ENCODE results near the gene TNPO3. TPM values are rescaled to one million over a fixed set of nuclear protein-coding genes. Genes with fewer than 3 reads are reported as not detected.
"Not testable (repeated sequence)": the region's sequence is repeated elsewhere in the genome, so short reads cannot be mapped to it uniquely, and the experiment has no call there.

The TNPO3 gene
- total RNA-seq, 3 donors from 2014 or later (not counting 1 experiment from before 2014, with no cell fraction given) = 33.9 to 41.1 (median 37.9) TPM

DNA sequence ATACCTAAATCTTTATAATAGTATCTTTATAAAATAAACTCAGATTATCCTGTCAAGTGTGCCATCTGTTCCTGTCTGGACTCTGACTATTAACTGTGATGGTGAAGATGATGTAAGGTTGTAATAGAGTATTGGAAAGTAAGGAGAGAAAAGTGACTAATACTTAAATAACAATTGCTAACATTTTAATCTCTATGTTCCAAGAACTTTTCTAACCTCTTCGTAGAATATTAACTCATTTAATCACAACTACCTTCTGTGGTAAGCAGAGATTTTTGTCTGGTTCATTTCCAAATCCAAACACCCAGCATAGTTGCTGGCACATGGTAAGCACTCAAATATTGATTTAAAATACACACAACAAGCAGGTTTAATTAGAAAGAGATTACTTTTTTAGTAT lies 2.5 kb downstream of the TNPO3 start:
- Histone ChIP-seq H3K27me3 (ENCODE audit: control insufficient read depth, insufficient read depth, low read length) (no peaks in the 10 kb centered on the region), H3K27ac (ENCODE audit: low read length) (no peak overlapping the region), H3K9me3 (ENCODE audit: control insufficient read depth, insufficient read depth, low read length) (no peaks in the 10 kb centered on the region), H3K36me3 (ENCODE audit: control insufficient read depth, insufficient read depth, low read length) (peaks cover 7% of the 10 kb centered on the region), H3K4me3 (ENCODE audit: low read length) (no peak overlapping the region), H3K4me1 (ENCODE audit: control insufficient read depth, insufficient read depth, low read length) (peaks cover 21% of the 10 kb centered on the region)
- DNase-seq (no peak), ATAC-seq (no peak)
- peaks cover 7% of the 10 kb centered on the region for H3K36me3 Mint-ChIP-seq
- WGBS (ENCODE audit: insufficient coverage) = no CpG with 5 or more reads among the region's 1 CpG
- H3K9me3 Mint-ChIP-seq = no peaks in the 10 kb centered on the region
- H3K4me3 Mint-ChIP-seq = peak overlapping the region; percentile 97
- H3K4me1 Mint-ChIP-seq = peaks cover 52 to 54% of the 10 kb centered on the region in 2 donors
- H3K27me3 Mint-ChIP-seq (ENCODE audit: low read depth in 2 of 2) = no peaks in the 10 kb centered on the region
- intact Hi-C loops (cut with micrococcal nuclease) = no loop called here
- no peak overlapping the region for H3K27ac Mint-ChIP-seq
- TF ChIP-seq, protein P1, sequence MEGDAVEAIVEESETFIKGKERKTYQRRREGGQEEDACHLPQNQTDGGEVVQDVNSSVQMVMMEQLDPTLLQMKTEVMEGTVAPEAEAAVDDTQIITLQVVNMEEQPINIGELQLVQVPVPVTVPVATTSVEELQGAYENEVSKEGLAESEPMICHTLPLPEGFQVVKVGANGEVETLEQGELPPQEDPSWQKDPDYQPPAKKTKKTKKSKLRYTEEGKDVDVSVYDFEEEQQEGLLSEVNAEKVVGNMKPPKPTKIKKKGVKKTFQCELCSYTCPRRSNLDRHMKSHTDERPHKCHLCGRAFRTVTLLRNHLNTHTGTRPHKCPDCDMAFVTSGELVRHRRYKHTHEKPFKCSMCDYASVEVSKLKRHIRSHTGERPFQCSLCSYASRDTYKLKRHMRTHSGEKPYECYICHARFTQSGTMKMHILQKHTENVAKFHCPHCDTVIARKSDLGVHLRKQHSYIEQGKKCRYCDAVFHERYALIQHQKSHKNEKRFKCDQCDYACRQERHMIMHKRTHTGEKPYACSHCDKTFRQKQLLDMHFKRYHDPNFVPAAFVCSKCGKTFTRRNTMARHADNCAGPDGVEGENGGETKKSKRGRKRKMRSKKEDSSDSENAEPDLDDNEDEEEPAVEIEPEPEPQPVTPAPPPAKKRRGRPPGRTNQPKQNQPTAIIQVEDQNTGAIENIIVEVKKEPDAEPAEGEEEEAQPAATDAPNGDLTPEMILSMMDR (IDR thresholded peaks at IDR 0.05) = no peak

DNA sequence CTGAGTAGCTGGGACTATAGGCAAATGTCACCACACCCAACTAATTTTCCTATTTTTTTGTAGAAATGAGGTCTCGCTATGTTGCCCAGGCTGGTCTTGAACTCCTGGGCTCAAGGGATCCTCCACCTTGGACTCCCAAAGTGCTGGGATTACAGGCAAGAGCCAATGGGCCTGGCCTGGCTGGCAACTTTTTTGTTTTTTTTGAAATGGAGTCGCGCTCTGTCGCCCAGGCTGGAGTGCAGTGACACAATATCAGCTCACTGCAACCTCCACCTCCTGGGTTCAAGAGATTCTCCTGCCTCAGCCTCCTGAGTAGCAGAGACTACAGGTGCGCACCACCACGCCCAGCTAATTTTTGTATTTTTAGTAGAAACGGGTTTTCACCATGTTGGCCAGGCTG lies 3.5 kb downstream of the TNPO3 start:
- H3K4me1 Mint-ChIP-seq = peaks cover 61 to 64% of the 10 kb centered on the region in 2 donors
- H3K36me3 ChIP-seq (ENCODE audit: control insufficient read depth, insufficient read depth, low read length); H3K27me3 ChIP-seq (ENCODE audit: control insufficient read depth, insufficient read depth, low read length); H3K4me3 ChIP-seq (ENCODE audit: low read length); H3K27me3 Mint-ChIP-seq (ENCODE audit: low read depth in 2 of 2); ATAC-seq; H3K9me3 Mint-ChIP-seq; H3K9me3 ChIP-seq (ENCODE audit: control insufficient read depth, insufficient read depth, low read length); H3K36me3 Mint-ChIP-seq; H3K27ac ChIP-seq (ENCODE audit: low read length); intact Hi-C loops (cut with micrococcal nuclease); H3K4me3 Mint-ChIP-seq; DNase-seq; H3K27ac Mint-ChIP-seq: not testable (repeated sequence)
- WGBS (ENCODE audit: insufficient coverage) = 93% methylated on average over 7 of the region's 7 CpGs
- H3K4me1 ChIP-seq (ENCODE audit: control insufficient read depth, insufficient read depth, low read length) = peaks cover 21% of the 10 kb centered on the region

DNA sequence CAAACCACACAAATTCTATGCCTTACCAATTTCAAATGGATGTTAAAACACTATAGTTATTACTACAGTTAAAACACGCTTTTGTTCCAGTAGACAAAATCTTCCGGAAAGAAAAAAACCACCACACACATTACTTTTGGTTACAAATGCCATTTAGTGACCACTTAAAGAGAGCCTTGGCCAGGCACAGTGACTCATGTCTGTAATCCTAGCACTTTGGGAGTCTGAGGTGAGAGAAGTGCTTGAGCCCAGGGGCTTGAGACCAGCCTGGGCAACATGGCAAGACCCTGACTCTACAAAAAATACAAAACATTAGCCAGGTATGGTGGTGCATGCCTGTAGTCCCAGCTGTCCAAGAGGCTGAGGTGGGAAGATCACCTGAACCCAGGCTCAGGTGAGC lies 7.2 kb downstream of the TNPO3 start:
- H3K9me3 ChIP-seq (ENCODE audit: control insufficient read depth, insufficient read depth, low read length) = no peaks in the 10 kb centered on the region
- no peaks in the 10 kb centered on the region for H3K27me3 Mint-ChIP-seq (ENCODE audit: low read depth in 2 of 2)
- no peak overlapping the region for H3K4me3 ChIP-seq (ENCODE audit: low read length)
- H3K4me1 ChIP-seq (ENCODE audit: control insufficient read depth, insufficient read depth, low read length) = peaks cover 10% of the 10 kb centered on the region
- no peak overlapping the region for H3K4me3 Mint-ChIP-seq
- DNase-seq (no peak), ATAC-seq (no peak)
- peaks cover 7% of the 10 kb centered on the region for H3K36me3 ChIP-seq (ENCODE audit: control insufficient read depth, insufficient read depth, low read length)
- H3K27me3 ChIP-seq (ENCODE audit: control insufficient read depth, insufficient read depth, low read length) = no peaks in the 10 kb centered on the region
- WGBS (ENCODE audit: insufficient coverage) = 93% methylated on average over 2 of the region's 2 CpGs
- TF ChIP-seq, protein P1 (IDR thresholded peaks at IDR 0.05) = no peak
- H3K4me1 Mint-ChIP-seq = peaks cover 55 to 63% of the 10 kb centered on the region in 2 donors
- H3K27ac ChIP-seq (ENCODE audit: low read length) = no peak overlapping the region
- H3K27ac Mint-ChIP-seq = no peak overlapping the region
- H3K36me3 Mint-ChIP-seq = peaks cover 7% of the 10 kb centered on the region
- intact Hi-C loops (cut with micrococcal nuclease) = no loop called here
- no peaks in the 10 kb centered on the region for H3K9me3 Mint-ChIP-seq

DNA sequence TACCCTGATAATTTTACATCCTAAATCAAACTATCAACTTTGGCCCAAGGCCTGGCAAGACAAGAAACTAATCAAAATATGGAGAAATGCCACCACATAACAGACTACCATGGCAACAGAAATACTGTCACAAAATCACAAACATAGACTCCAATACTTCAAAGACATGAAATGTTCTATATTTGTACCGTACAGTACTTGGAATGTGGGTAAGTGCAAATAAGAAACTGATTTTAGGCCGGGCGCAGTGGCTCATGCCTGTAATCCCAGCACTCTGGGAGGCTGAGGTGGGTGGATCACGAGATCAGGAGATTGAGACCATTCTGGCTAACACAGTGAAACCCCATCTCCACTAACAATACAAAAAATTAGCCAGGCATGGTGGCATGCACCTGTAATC lies 9.2 kb downstream of the TNPO3 start:
- DNase-seq (no peak), ATAC-seq (no peak)
- Histone ChIP-seq H3K27ac (ENCODE audit: low read length) (no peak overlapping the region), H3K36me3 (ENCODE audit: control insufficient read depth, insufficient read depth, low read length) (peaks cover 9% of the 10 kb centered on the region), H3K27me3 (ENCODE audit: control insufficient read depth, insufficient read depth, low read length) (no peaks in the 10 kb centered on the region), H3K4me3 (ENCODE audit: low read length) (no peak overlapping the region), H3K4me1 (ENCODE audit: control insufficient read depth, insufficient read depth, low read length) (peaks cover 13% of the 10 kb centered on the region), H3K9me3 (ENCODE audit: control insufficient read depth, insufficient read depth, low read length) (no peaks in the 10 kb centered on the region)
- Mint-ChIP-seq H3K27me3 (ENCODE audit: low read depth in 2 of 2) (no peaks in the 10 kb centered on the region), H3K9me3 (no peaks in the 10 kb centered on the region), H3K4me3 (no peak overlapping the region), H3K4me1 (peaks cover 66 to 82% of the 10 kb centered on the region in 2 donors), H3K36me3 (peaks cover 7% of the 10 kb centered on the region), H3K27ac (no peak overlapping the region)
- intact Hi-C loops (cut with micrococcal nuclease) = no loop called here
- 82% methylated on average over 3 of the region's 4 CpGs for WGBS (ENCODE audit: insufficient coverage)
- TF ChIP-seq, protein P1 (IDR thresholded peaks at IDR 0.05) = no peak

All from natural killer cell (primary cell).